ENCODE data around the gene TBC1D16.

GRCh38 chr17:79920751-79921410 is 114.8 kb downstream of the TBC1D16 start:
- TF ChIP-seq EZH2 (IDR thresholded peaks at IDR 0.05; ENCODE audit: borderline replicate concordance) (no peak), CTCF (IDR thresholded peaks at IDR 0.05; ENCODE audit: poor library complexity) (no peak), EZH2phosphoT487 (IDR thresholded peaks at IDR 0.05; ENCODE audit: low read depth, severe bottlenecking, unreplicated experiment) (no peak)

Measured in hepatocyte (in vitro differentiated cells).